ENCODE data around the gene FAM222A.

GRCh38 chr12:109797905-109798669 is 84.5 kb downstream of the FAM222A start:
- TF ChIP-seq EP300 (conservative IDR thresholded peaks at IDR 0.05; ENCODE audit: poor library complexity, severe bottlenecking) (no peak), CTCF (IDR thresholded peaks at IDR 0.05; ENCODE audit: poor library complexity, severe bottlenecking) (no peak), SMC3 (conservative IDR thresholded peaks at IDR 0.05; ENCODE audit: poor library complexity) (no peak), RAD21 (conservative IDR thresholded peaks at IDR 0.05) (no peak), POLR2AphosphoS5 (IDR thresholded peaks at IDR 0.05) (no peak), EZH2 (IDR thresholded peaks at IDR 0.05; ENCODE audit: borderline replicate concordance, insufficient read depth, low read length, poor library complexity, severe bottlenecking) (no peak)

Data from neural cell (in vitro differentiated cells).